Heart left ventricle (tissue), 16 donors: ENCODE results near the gene RBMS1. TPM values are rescaled to one million over a fixed set of nuclear protein-coding genes. Genes with fewer than 3 reads are reported as not detected.

Experiments
- ATAC-seq, 4 donors: fragments of 200-7000 bp; cut with Tn5 transposase; one replicate each; pipeline ENCODE4 v1.9.1; 2020 to 2022; ENCODE audit warnings: moderate library complexity in 4 of 4, mild to moderate bottlenecking in 3 of 4, moderate number of reproducible peaks in 1 of 4
- DNase-seq, 5 donors: peaks; one replicate each; pipeline ENCODE4 v3.0.0-alpha.2; 2020
- H3K27ac ChIP-seq, 12 donors: fragments of 200-600 bp; sonication (generic) in 4 of 12; one replicate each; pipeline versions ENCODE4 v1.5.0 to v1.8.0; 2016 to 2022; ENCODE audit warnings: mild to moderate bottlenecking in 2 of 12
- H3K27me3 ChIP-seq, 9 donors: fragments of 200-600 bp; sonication (generic) in 2 of 9; one replicate each; pipeline versions ENCODE4 v1.5.1 to v1.8.0; 2016 to 2022; ENCODE audit warnings: mild to moderate bottlenecking in 3 of 9
- H3K36me3 ChIP-seq, 9 donors: fragments of 200-600 bp; sonication (generic) in 2 of 9; one replicate each; pipeline versions ENCODE4 v1.5.0 to v1.8.0; 2018 to 2022; ENCODE audit warnings: mild to moderate bottlenecking in 2 of 9
- H3K4me1 ChIP-seq, 12 donors: fragments of 200-600 bp; sonication (generic) in 4 of 12; one replicate each; pipeline versions ENCODE4 v1.5.0 to v1.8.0; 2016 to 2022; ENCODE audit warnings: mild to moderate bottlenecking in 3 of 12
- H3K4me3 ChIP-seq, 12 donors: fragments of 200-600 bp; sonication (generic) in 4 of 12; one replicate each; pipeline versions ENCODE4 v1.5.0 to v1.8.0; 2017 to 2022; ENCODE audit warnings: mild to moderate bottlenecking in 9 of 12, moderate library complexity in 4 of 12
- H3K9me3 ChIP-seq, 12 donors: fragments of 200-600 bp; sonication (generic) in 4 of 12; one replicate each; pipeline versions ENCODE4 v1.5.0 to v1.8.0; 2016 to 2022; ENCODE audit warnings: mild to moderate bottlenecking in 1 of 12
- CTCF ChIP-seq, 12 donors: fragments of 200-600 bp; sonication (generic) in 4 of 12; IDR thresholded peaks; one replicate each; pipeline versions ENCODE4 v1.5.0 to v1.8.0; 2018 to 2022; ENCODE audit warnings: antibody characterized with exemption in 12 of 12, mild to moderate bottlenecking in 5 of 12
- POLR2A ChIP-seq, 2 donors: fragments of 450-650 bp; IDR thresholded peaks; one replicate each; pipeline ENCODE4 v1.6.1; 2017; ENCODE audit warnings: antibody characterized with exemption in 2 of 2, mild to moderate bottlenecking in 2 of 2, moderate library complexity in 2 of 2
- WGBS, 4 donors: extraction: QIAGEN DNeasy Blood & Tissue Kit in 2 of 4; methylation state at CpG; one replicate each; pipeline versions ENCODE4 v1.1.5 to v1.1.7; 2013 to 2018; 5-methylcytosine and 5-hydroxymethylcytosine counted together
- intact Hi-C, 10 donors: fragments of 100-400 bp; cut with DNase I; formaldehyde crosslinking; loops; one replicate each; pipeline versions ENCODE4 v1.11.1 to v1.14.2; 2022
- polyA plus RNA-seq, 2 donors: library from polyadenylated mRNA; stranded (reverse); fragments of 200-250 nt; gene quantifications; one replicate each; pipeline ENCODE4 v1.2.3, GENCODE V29; 2013
- total RNA-seq, 9 donors: library from RNA; depleted of rRNA in 2 of 9; stranded (reverse); fragments of >200 nt in 2 of 9; fragmentation: NEBNext Ultra II Directional in 3 of 9; extraction: Animal tissue kit (Norgen Biotek cat#: 25700) in 3 of 9; gene quantifications; one replicate each; pipeline versions ENCODE4 v1.1.0 to v1.2.4, GENCODE V29; 2016 to 2023
- donor health status: ischemic (EF 13 %, LVEDD 7.1; RV severe dilation, severe dysfunction).
- donor health status: healthy with polysubstance abuse.
- donor health status: DM: no; HTN: yes; CAD: no.
- donor health status: DM: no; HTN: no; CAD: no.
- donor health status: ischemic (EF 25% LVEDD 6.9; RV normal size, moderate dysfunction).
- donor health status: ischemic (EF 25% LVEDD 5.7; RV mildly dilated, moderate dysfunction).
- donor health status: healthy.
- donor health status: DM: yes; HTN: yes; CAD: no.
- donor health status: ischemic (EF 35%, LVEDD 5.7; RV mildly dilated, moderate dysfunction).
- donor health status: nonischemic (EF 11% LVEDD 7.7; RV severe dilation, severe dysfunction).
- donor health status: DM: yes; HTN: yes; CAD: no.
- donor health status: PGD.
- donor health status: ischemic (EF 29% LVEDD 5.4; RV normal size, mild dysfunction).
- donor health status: nonischemic (EF 23%, LVEDD 6.1; RV moderate dilation, normal function).

Gene RBMS1
- total and polyA plus RNA-seq, 11 donors: 32.4 to 102 (median 52.6) TPM

GRCh38 chr2:160510617-160511016 lies 17.0 kb upstream of the RBMS1 start:
- DNase-seq (no peak), ATAC-seq (peak in 3 of 4 donors; percentile 17 to 70 (median 38))
- Histone ChIP-seq H3K9me3 (no peaks in the 10 kb centered on the region), H3K36me3 (no peaks in the 10 kb centered on the region), H3K4me3 (no peak overlapping the region), H3K27ac (peak overlapping the region in 2 of 12 donors; percentile 26 to 32), H3K4me1 (peaks cover 0 to 15% (median 2%) of the 10 kb centered on the region in 12 donors), H3K27me3 (no peaks in the 10 kb centered on the region)
- intact Hi-C loops: no loop called here
- no peak for TF ChIP-seq CTCF (IDR thresholded peaks at IDR 0.05)
- TF ChIP-seq POLR2A (IDR thresholded peaks at IDR 0.05): no peak
- WGBS, 4 donors: 13 to 54% (median 23%) methylated on average over 2 of the region's 2 CpGs

GRCh38 chr2:160509016-160509415 lies 15.4 kb upstream of the RBMS1 start:
- whole genome bisulfite sequencing, 4 donors: 86 to 96% (median 93%) methylated on average over 2 of the region's 2 CpGs
- TF ChIP-seq CTCF (IDR thresholded peaks at IDR 0.05): no peak
- TF ChIP-seq POLR2A (IDR thresholded peaks at IDR 0.05): no peak
- no peak for ATAC-seq

GRCh38 chr2:160507464-160507863 lies 13.9 kb upstream of the RBMS1 start:
- intact Hi-C loops: no loop called here
- ATAC-seq (no peak), DNase-seq (no peak)
- TF ChIP-seq CTCF (IDR thresholded peaks at IDR 0.05): no peak
- no peak for TF ChIP-seq POLR2A (IDR thresholded peaks at IDR 0.05)
- 47 to 72% (median 66%) methylated on average over 2 of the region's 2 CpGs for WGBS, 4 donors
- Histone ChIP-seq H3K9me3 (no peaks in the 10 kb centered on the region), H3K4me1 (peaks cover 0 to 29% (median 13%) of the 10 kb centered on the region in 12 donors), H3K4me3 (no peak overlapping the region), H3K27me3 (no peaks in the 10 kb centered on the region), H3K27ac (no peak overlapping the region), H3K36me3 (no peaks in the 10 kb centered on the region)

More at GRCh38 chr2:160509016-160509415, 15.4 kb upstream of the RBMS1 start:
- no peaks in the 10 kb centered on the region for H3K9me3 ChIP-seq
- no peak for DNase-seq
- H3K4me3 ChIP-seq: no peak overlapping the region
- H3K4me1 ChIP-seq: peaks cover 0 to 31% (median 13%) of the 10 kb centered on the region in 12 donors
- no peaks in the 10 kb centered on the region for H3K36me3 ChIP-seq
- no peak overlapping the region for H3K27ac ChIP-seq
- intact Hi-C loops: no loop called here
- no peaks in the 10 kb centered on the region for H3K27me3 ChIP-seq

- H3K36me3 ChIP-seq: no peaks in the 10 kb centered on the region
- no peaks in the 10 kb centered on the region for H3K27me3 ChIP-seq
- H3K4me1 ChIP-seq: peaks cover 0 to 29% (median 13%) of the 10 kb centered on the region in 12 donors
- H3K9me3 ChIP-seq: no peaks in the 10 kb centered on the region
- H3K4me3 ChIP-seq: no peak overlapping the region
- TF ChIP-seq POLR2A (IDR thresholded peaks at IDR 0.05) (no peak), CTCF (IDR thresholded peaks at IDR 0.05) (no peak)
- WGBS, 4 donors: 86 to 93% (median 91%) methylated on average over 3 of the region's 3 CpGs
- intact Hi-C loops: no loop called here
- ATAC-seq (no peak), DNase-seq (no peak)
- H3K27ac ChIP-seq: no peak overlapping the region
Measured at GRCh38 chr2:160507046-160507407, 13.4 kb upstream of the RBMS1 start.
